ENCODE data around the gene SLC25A34.

- TF ChIP-seq, protein P1, sequence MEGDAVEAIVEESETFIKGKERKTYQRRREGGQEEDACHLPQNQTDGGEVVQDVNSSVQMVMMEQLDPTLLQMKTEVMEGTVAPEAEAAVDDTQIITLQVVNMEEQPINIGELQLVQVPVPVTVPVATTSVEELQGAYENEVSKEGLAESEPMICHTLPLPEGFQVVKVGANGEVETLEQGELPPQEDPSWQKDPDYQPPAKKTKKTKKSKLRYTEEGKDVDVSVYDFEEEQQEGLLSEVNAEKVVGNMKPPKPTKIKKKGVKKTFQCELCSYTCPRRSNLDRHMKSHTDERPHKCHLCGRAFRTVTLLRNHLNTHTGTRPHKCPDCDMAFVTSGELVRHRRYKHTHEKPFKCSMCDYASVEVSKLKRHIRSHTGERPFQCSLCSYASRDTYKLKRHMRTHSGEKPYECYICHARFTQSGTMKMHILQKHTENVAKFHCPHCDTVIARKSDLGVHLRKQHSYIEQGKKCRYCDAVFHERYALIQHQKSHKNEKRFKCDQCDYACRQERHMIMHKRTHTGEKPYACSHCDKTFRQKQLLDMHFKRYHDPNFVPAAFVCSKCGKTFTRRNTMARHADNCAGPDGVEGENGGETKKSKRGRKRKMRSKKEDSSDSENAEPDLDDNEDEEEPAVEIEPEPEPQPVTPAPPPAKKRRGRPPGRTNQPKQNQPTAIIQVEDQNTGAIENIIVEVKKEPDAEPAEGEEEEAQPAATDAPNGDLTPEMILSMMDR (IDR thresholded peaks at IDR 0.05) = no peak
- TF ChIP-seq POLR2A (IDR thresholded peaks at IDR 0.05) = no peak
- TF ChIP-seq EP300 (IDR thresholded peaks at IDR 0.05) = no peak
These were observed 20.3 kb downstream of the SLC25A34 start for GRCh38 chr1:15756143-15757015.

Measured in suprapubic skin (tissue), 3 donors.